ENCODE results near the gene CBLB. TPM values are rescaled to one million over a fixed set of nuclear protein-coding genes. Genes with fewer than 3 reads are reported as not detected.
A peak's percentile ranks its signal among the peaks of the same experiment; 100 is the strongest.

Gene CBLB
- total and polyA plus RNA-seq, 2 donors (not counting 1 experiment from before 2014, with no cell fraction given), result 26.9 to 28.5 TPM

- H3K4me2 ChIP-seq (ENCODE audit: extremely low read depth, insufficient read depth, low read length), result no peak overlapping the region
- no peaks in the 10 kb centered on the region for H4K20me1 ChIP-seq (ENCODE audit: control insufficient read depth, extremely low read depth, insufficient read depth, low read length)
- no peaks in the 10 kb centered on the region for H3K27me3 ChIP-seq (ENCODE audit: control insufficient read depth, insufficient read depth, low read length)
- no peak overlapping the region for H2AFZ ChIP-seq (ENCODE audit: low read length)
- peak overlapping the region; percentile 88 for H3K27ac ChIP-seq (ENCODE audit: insufficient read depth, low read length)
- TF ChIP-seq EZH2 (IDR thresholded peaks at IDR 0.05; ENCODE audit: low read length, missing control alignments) (no peak), CTCF (conservative IDR thresholded peaks at IDR 0.05 in 1 of 2, IDR thresholded peaks at IDR 0.05 in 1 of 2; ENCODE audit: low read depth in 1 of 2, low read length in 2 of 2) (no peak)
- no peaks in the 10 kb centered on the region for H3K79me2 ChIP-seq (ENCODE audit: control insufficient read depth, insufficient read depth, low read length)
- DNase-seq (ENCODE audit: low read depth in 2 of 2), result peak in 1 of 2 donors; percentile 11
- H3K4me3 ChIP-seq (replicated peaks in 1 of 4; ENCODE audit: control extremely low read depth in 1 of 4, insufficient read depth in 1 of 4, low read depth in 3 of 4, low read length in 4 of 4), result no peak overlapping the region
- no peaks in the 10 kb centered on the region for H3K9me3 ChIP-seq (ENCODE audit: control insufficient read depth, insufficient read depth, low read depth, low read length)
- H3K9ac ChIP-seq (ENCODE audit: insufficient read depth, low read length), result no peak overlapping the region
- H3K4me1 ChIP-seq (ENCODE audit: control insufficient read depth, extremely low read depth, insufficient read depth, low read length), result peaks cover 7% of the 10 kb centered on the region
- H3K36me3 ChIP-seq (ENCODE audit: control insufficient read depth, insufficient read depth, low read length), result no peaks in the 10 kb centered on the region
Measured at GRCh38 chr3:105907777-105908176, 39.0 kb upstream of the CBLB start.

- H3K9ac ChIP-seq (ENCODE audit: insufficient read depth, low read length), result peak overlapping the region; percentile 27
- H2AFZ ChIP-seq (ENCODE audit: low read length), result peak overlapping the region; percentile 42
- no peak for TF ChIP-seq CTCF (conservative IDR thresholded peaks at IDR 0.05 in 1 of 2, IDR thresholded peaks at IDR 0.05 in 1 of 2; ENCODE audit: low read depth in 1 of 2, low read length in 2 of 2)
- TF ChIP-seq EZH2 (IDR thresholded peaks at IDR 0.05; ENCODE audit: low read length, missing control alignments), result no peak
- peak overlapping the region; percentile 88 for H3K27ac ChIP-seq (ENCODE audit: insufficient read depth, low read length)
- H3K27me3 ChIP-seq (ENCODE audit: control insufficient read depth, insufficient read depth, low read length), result no peaks in the 10 kb centered on the region
- no peak overlapping the region for H3K4me3 ChIP-seq (replicated peaks in 1 of 4; ENCODE audit: control extremely low read depth in 1 of 4, insufficient read depth in 1 of 4, low read depth in 3 of 4, low read length in 4 of 4)
- no peaks in the 10 kb centered on the region for H4K20me1 ChIP-seq (ENCODE audit: control insufficient read depth, extremely low read depth, insufficient read depth, low read length)
- no peak overlapping the region for H3K4me2 ChIP-seq (ENCODE audit: extremely low read depth, insufficient read depth, low read length)
- no peaks in the 10 kb centered on the region for H3K9me3 ChIP-seq (ENCODE audit: control insufficient read depth, insufficient read depth, low read depth, low read length)
- peaks cover 7% of the 10 kb centered on the region for H3K4me1 ChIP-seq (ENCODE audit: control insufficient read depth, extremely low read depth, insufficient read depth, low read length)
- DNase-seq (ENCODE audit: low read depth in 2 of 2), result peak; percentile 71 to 94
- no peaks in the 10 kb centered on the region for H3K79me2 ChIP-seq (ENCODE audit: control insufficient read depth, insufficient read depth, low read length)
- no peaks in the 10 kb centered on the region for H3K36me3 ChIP-seq (ENCODE audit: control insufficient read depth, insufficient read depth, low read length)
Measured at GRCh38 chr3:105906836-105907235, 38.0 kb upstream of the CBLB start.

- no peak for TF ChIP-seq CTCF (conservative IDR thresholded peaks at IDR 0.05 in 1 of 2, IDR thresholded peaks at IDR 0.05 in 1 of 2; ENCODE audit: low read depth in 1 of 2, low read length in 2 of 2)
- no peak for TF ChIP-seq EZH2 (IDR thresholded peaks at IDR 0.05; ENCODE audit: low read length, missing control alignments)
- Histone ChIP-seq H4K20me1 (ENCODE audit: control insufficient read depth, extremely low read depth, insufficient read depth, low read length) (no peaks in the 10 kb centered on the region), H2AFZ (ENCODE audit: low read length) (peak overlapping the region; percentile 41), H3K4me2 (ENCODE audit: extremely low read depth, insufficient read depth, low read length) (no peak overlapping the region), H3K4me1 (ENCODE audit: control insufficient read depth, extremely low read depth, insufficient read depth, low read length) (peaks cover 7% of the 10 kb centered on the region), H3K9me3 (ENCODE audit: control insufficient read depth, insufficient read depth, low read depth, low read length) (no peaks in the 10 kb centered on the region), H3K9ac (ENCODE audit: insufficient read depth, low read length) (no peak overlapping the region), H3K27me3 (ENCODE audit: control insufficient read depth, insufficient read depth, low read length) (no peaks in the 10 kb centered on the region), H3K36me3 (ENCODE audit: control insufficient read depth, insufficient read depth, low read length) (no peaks in the 10 kb centered on the region), H3K79me2 (ENCODE audit: control insufficient read depth, insufficient read depth, low read length) (no peaks in the 10 kb centered on the region), H3K27ac (ENCODE audit: insufficient read depth, low read length) (peak overlapping the region; percentile 88), H3K4me3 (replicated peaks in 1 of 4; ENCODE audit: control extremely low read depth in 1 of 4, insufficient read depth in 1 of 4, low read depth in 3 of 4, low read length in 4 of 4) (no peak overlapping the region)
- peak in 1 of 2 donors; percentile 1 for DNase-seq (ENCODE audit: low read depth in 2 of 2)
Measured at GRCh38 chr3:105906345-105906744, 37.5 kb upstream of the CBLB start.
